ENCODE results near the gene PDE9A.

The PDE9A gene

DNA sequence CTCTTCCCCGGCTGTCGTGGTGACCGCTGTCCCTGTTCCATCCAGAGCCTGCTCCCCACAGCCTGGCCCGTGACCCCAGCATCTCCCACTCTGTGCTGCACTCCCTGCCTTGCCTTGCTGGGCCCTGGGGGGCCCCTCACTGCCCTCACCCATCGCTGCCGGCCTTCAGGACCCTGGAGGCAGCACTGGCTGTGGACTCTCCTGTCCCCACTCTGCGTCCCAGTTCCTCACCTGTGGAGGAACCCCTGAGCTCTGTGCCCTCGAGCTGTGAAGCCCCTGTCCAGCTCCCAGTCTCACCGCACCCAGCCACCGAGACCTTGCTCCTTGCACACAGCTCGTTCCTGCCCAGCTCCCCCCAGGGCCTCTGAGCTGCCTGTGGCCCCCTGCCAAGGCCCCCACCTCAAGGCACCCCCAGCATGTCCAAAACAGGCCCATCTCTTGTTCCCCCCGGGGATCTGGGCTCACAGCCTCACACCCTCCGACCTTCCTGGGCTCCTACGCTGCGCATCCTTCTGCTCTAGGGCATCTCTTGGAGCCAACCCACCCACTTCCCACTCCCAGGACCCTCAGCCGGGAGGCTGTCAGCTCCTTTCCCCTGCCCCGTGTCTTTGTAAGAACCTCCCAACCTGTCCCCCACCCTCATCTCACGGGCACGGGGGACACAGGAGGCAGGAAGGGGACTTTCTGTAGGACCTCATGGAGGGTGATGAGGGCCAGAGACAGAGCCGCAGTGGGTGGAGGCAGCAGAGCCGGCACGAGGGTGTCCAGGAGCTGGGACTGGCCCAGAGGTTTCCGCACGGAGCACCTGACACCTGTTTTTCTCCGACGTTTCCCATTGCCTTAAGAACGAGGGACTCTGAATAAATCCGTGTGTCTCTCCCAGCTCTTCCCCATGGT, 116.6 kb downstream of the PDE9A start:
- H4K20me1 ChIP-seq (ENCODE audit: insufficient read depth, low read length) = no peaks in the 10 kb centered on the region
- ATAC-seq (ENCODE audit: insufficient read depth, low read depth) (no peak), DNase-seq (no peak)
- H3K9me3 ChIP-seq (ENCODE audit: insufficient read depth, low read length, severe bottlenecking) = no peaks in the 10 kb centered on the region
- no peaks in the 10 kb centered on the region for H3K36me3 ChIP-seq (ENCODE audit: insufficient read depth, low read length)
- H3K4me2 ChIP-seq (ENCODE audit: insufficient read depth, low read length) = no peak overlapping the region
- TF ChIP-seq EZH2 (IDR thresholded peaks at IDR 0.05; ENCODE audit: borderline replicate concordance, low read depth, low read length, severe bottlenecking) = no peak
- no peak overlapping the region for H3K9ac ChIP-seq (ENCODE audit: low read depth, low read length)
- no peak overlapping the region for H3K4me3 ChIP-seq (ENCODE audit: low read depth in 1 of 2, low read length in 2 of 2)
- H3K27ac ChIP-seq (ENCODE audit: low read length) = no peak overlapping the region
- no peaks in the 10 kb centered on the region for H3K79me2 ChIP-seq (ENCODE audit: insufficient read depth, low read length)
- H3K4me1 ChIP-seq (ENCODE audit: insufficient read depth, low read length) = no peaks in the 10 kb centered on the region
- H2AFZ ChIP-seq (ENCODE audit: low read depth, low read length) = no peak overlapping the region
- H3K27me3 ChIP-seq (ENCODE audit: insufficient read depth, low read length, poor library complexity) = no peaks in the 10 kb centered on the region

DNA sequence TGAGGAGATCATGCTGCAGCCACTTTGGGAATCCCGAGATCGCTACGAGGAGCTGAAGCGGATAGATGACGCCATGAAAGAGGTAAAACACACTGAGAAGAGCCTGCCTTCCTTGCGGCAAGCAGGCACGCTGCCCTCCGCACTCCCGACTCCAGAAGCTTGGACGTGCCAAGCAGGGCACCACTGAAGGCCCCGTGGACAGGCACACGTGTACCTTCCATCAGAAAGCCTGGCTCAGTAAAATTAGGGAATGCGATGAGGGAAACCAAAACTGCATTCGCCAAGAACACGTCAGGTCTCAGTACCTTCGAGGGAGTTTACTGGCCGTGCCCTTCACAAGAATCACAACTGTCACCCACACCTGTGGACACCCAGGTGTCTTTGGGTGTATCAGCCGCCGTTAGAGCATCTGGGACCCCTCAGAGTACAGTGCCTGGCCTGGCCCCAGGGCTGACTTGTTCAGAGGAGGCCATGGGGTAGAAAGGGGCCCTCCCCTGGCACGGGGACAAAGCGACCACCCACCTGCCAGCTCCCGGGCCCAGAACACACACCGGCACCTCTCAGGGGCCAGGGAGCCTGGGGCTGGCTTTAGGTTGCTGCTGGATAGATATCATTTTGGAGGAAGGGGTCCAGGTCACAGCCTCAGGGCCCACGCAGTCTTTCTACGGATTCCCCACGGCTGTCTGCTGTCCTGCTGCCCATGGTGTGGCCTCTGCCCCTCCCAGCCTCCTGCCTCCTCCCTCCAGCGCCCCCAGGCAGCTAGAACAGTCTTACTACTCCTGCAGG, 117.5 kb downstream of the PDE9A start:
- Histone ChIP-seq H4K20me1 (ENCODE audit: insufficient read depth, low read length) (no peaks in the 10 kb centered on the region), H3K27me3 (ENCODE audit: insufficient read depth, low read length, poor library complexity) (no peaks in the 10 kb centered on the region), H3K36me3 (ENCODE audit: insufficient read depth, low read length) (no peaks in the 10 kb centered on the region), H3K79me2 (ENCODE audit: insufficient read depth, low read length) (no peaks in the 10 kb centered on the region), H3K4me2 (ENCODE audit: insufficient read depth, low read length) (no peak overlapping the region), H3K27ac (ENCODE audit: low read length) (no peak overlapping the region), H3K4me3 (ENCODE audit: low read depth in 1 of 2, low read length in 2 of 2) (no peak overlapping the region), H2AFZ (ENCODE audit: low read depth, low read length) (no peak overlapping the region), H3K4me1 (ENCODE audit: insufficient read depth, low read length) (no peaks in the 10 kb centered on the region), H3K9me3 (ENCODE audit: insufficient read depth, low read length, severe bottlenecking) (no peaks in the 10 kb centered on the region), H3K9ac (ENCODE audit: low read depth, low read length) (no peak overlapping the region)
- no peak for DNase-seq
- no peak for TF ChIP-seq EZH2 (IDR thresholded peaks at IDR 0.05; ENCODE audit: borderline replicate concordance, low read depth, low read length, severe bottlenecking)
- TF ChIP-seq, protein P1, sequence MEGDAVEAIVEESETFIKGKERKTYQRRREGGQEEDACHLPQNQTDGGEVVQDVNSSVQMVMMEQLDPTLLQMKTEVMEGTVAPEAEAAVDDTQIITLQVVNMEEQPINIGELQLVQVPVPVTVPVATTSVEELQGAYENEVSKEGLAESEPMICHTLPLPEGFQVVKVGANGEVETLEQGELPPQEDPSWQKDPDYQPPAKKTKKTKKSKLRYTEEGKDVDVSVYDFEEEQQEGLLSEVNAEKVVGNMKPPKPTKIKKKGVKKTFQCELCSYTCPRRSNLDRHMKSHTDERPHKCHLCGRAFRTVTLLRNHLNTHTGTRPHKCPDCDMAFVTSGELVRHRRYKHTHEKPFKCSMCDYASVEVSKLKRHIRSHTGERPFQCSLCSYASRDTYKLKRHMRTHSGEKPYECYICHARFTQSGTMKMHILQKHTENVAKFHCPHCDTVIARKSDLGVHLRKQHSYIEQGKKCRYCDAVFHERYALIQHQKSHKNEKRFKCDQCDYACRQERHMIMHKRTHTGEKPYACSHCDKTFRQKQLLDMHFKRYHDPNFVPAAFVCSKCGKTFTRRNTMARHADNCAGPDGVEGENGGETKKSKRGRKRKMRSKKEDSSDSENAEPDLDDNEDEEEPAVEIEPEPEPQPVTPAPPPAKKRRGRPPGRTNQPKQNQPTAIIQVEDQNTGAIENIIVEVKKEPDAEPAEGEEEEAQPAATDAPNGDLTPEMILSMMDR (IDR thresholded peaks at IDR 0.05; ENCODE audit: borderline replicate concordance, extremely low read depth, low read length, poor library complexity, severe bottlenecking) = no peak
- ATAC-seq (ENCODE audit: insufficient read depth, low read depth) = no peak

- Histone ChIP-seq H3K27me3 (ENCODE audit: insufficient read depth, low read length, poor library complexity) (no peaks in the 10 kb centered on the region), H4K20me1 (ENCODE audit: insufficient read depth, low read length) (no peaks in the 10 kb centered on the region), H3K9me3 (ENCODE audit: insufficient read depth, low read length, severe bottlenecking) (no peaks in the 10 kb centered on the region), H3K9ac (ENCODE audit: low read depth, low read length) (no peak overlapping the region), H3K4me2 (ENCODE audit: insufficient read depth, low read length) (no peak overlapping the region), H3K4me3 (ENCODE audit: low read depth in 1 of 2, low read length in 2 of 2) (no peak overlapping the region), H3K4me1 (ENCODE audit: insufficient read depth, low read length) (no peaks in the 10 kb centered on the region), H3K79me2 (ENCODE audit: insufficient read depth, low read length) (no peaks in the 10 kb centered on the region), H3K36me3 (ENCODE audit: insufficient read depth, low read length) (no peaks in the 10 kb centered on the region), H3K27ac (ENCODE audit: low read length) (no peak overlapping the region), H2AFZ (ENCODE audit: low read depth, low read length) (no peak overlapping the region)
- no peak for TF ChIP-seq EZH2 (IDR thresholded peaks at IDR 0.05; ENCODE audit: borderline replicate concordance, low read depth, low read length, severe bottlenecking)
- TF ChIP-seq, protein P1 (IDR thresholded peaks at IDR 0.05; ENCODE audit: borderline replicate concordance, extremely low read depth, low read length, poor library complexity, severe bottlenecking) = no peak
- DNase-seq (no peak), ATAC-seq (ENCODE audit: insufficient read depth, low read depth) (no peak)
Measured at GRCh38 chr21:42771503-42771805, 118.0 kb downstream of the PDE9A start.

GRCh38 chr21:42775123-42775522, 121.7 kb downstream of the PDE9A start:
- no peaks in the 10 kb centered on the region for H3K79me2 ChIP-seq (ENCODE audit: insufficient read depth, low read length)

More at GRCh38 chr21:42775123-42775522, 121.7 kb downstream of the PDE9A start:
- TF ChIP-seq, protein P1 (IDR thresholded peaks at IDR 0.05; ENCODE audit: borderline replicate concordance, extremely low read depth, low read length, poor library complexity, severe bottlenecking) = no peak
- no peak for TF ChIP-seq EZH2 (IDR thresholded peaks at IDR 0.05; ENCODE audit: borderline replicate concordance, low read depth, low read length, severe bottlenecking)
- no peak for DNase-seq
- Histone ChIP-seq H3K27ac (ENCODE audit: low read length) (no peak overlapping the region), H3K36me3 (ENCODE audit: insufficient read depth, low read length) (no peaks in the 10 kb centered on the region), H3K4me2 (ENCODE audit: insufficient read depth, low read length) (no peak overlapping the region), H4K20me1 (ENCODE audit: insufficient read depth, low read length) (no peaks in the 10 kb centered on the region), H3K4me1 (ENCODE audit: insufficient read depth, low read length) (no peaks in the 10 kb centered on the region), H3K9ac (ENCODE audit: low read depth, low read length) (no peak overlapping the region), H3K27me3 (ENCODE audit: insufficient read depth, low read length, poor library complexity) (no peaks in the 10 kb centered on the region), H2AFZ (ENCODE audit: low read depth, low read length) (no peak overlapping the region), H3K9me3 (ENCODE audit: insufficient read depth, low read length, severe bottlenecking) (no peaks in the 10 kb centered on the region), H3K4me3 (ENCODE audit: low read depth in 1 of 2, low read length in 2 of 2) (no peak overlapping the region)
- no peak for ATAC-seq (ENCODE audit: insufficient read depth, low read depth)

Measured in DND-41 (cell line).